GM12892 (cell line): Measurements from ENCODE around the gene KIF24.

ENCODE experiments used
- POLR2A ChIP-seq: IDR thresholded peaks from 2 replicates; pipeline ENCODE4 v1.6.1; 2011; ENCODE audit warnings: low read depth, low read length, control low read depth
- POLR2AphosphoS5 ChIP-seq: IDR thresholded peaks from 2 replicates; pipeline ENCODE4 v1.6.1; 2011; ENCODE audit warnings: low read depth, low read length, control low read depth
- TAF1 ChIP-seq: IDR thresholded peaks from 2 replicates; pipeline ENCODE4 v1.6.1; 2011; ENCODE audit warnings: low read depth, mild to moderate bottlenecking, control low read depth, low read length, borderline replicate concordance

DNA sequence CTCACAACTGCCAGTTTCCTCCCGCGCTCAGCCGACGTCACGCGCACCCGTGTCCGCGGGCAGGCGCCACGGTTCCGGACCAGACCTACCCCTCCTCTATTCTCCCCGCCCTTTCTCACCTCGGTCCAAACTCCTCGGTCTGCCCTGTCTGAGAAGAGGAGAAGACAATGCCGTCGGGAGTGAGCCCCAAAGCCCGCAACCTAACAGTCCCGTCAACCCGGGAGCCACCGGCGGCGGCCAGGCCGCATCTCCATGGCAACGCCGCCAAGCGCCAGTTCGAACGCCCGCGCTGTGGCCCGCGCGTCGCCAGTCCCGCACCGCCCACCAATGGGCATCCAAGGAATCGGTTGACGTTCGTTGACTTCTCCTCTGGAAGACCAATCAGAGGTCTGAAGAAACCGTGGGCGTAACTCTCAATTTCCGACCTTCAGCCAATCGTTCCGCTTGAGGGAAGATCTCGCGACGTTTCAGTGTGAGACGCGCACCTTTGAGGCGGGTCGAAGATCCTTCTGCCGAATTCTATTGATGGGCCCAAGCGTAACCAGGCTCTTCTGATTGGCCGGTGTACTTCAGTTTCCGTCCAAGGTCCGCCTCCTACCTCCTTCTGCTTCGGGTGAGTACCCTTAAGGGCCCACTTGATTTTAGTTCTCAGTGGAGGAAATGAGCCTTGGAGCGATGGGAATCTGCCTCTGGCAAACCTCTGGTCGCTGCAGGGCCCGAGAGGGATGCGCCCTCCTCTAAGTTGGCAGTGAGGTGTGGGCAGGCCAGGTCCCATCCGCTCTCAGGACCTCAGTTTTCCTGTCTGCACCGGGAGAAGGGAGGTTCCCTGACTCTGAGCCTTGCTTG, at the start of gene KIF24, which contains the start of gene NUDT2:
- TF ChIP-seq POLR2A (peak; percentile 92), POLR2AphosphoS5 (peak; percentile 90), TAF1 (peak; percentile 90)
